Type B pancreatic cell (in vitro differentiated cells): ENCODE results near the gene COL8A1. TPM values are rescaled to one million over a fixed set of nuclear protein-coding genes. Genes with fewer than 3 reads are reported as not detected.

Experiments
- DNase-seq: peaks from one replicate; pipeline ENCODE4 v3.0.0; 2021; ENCODE audit warnings: mixed read lengths; ENCODE audit not compliant: unreplicated experiment; ENCODE audit errors: extremely low spot score
- H3K27ac Mint-ChIP-seq: 2 replicates; pipeline ENCODE4 v1.8.0; 2021; ENCODE audit warnings: mild to moderate bottlenecking, mixed read lengths
- H3K27me3 Mint-ChIP-seq: 2 replicates; pipeline ENCODE4 v1.8.0; 2021; ENCODE audit warnings: mixed read lengths
- H3K36me3 Mint-ChIP-seq: 2 replicates; pipeline ENCODE4 v1.8.0; 2021; ENCODE audit warnings: mixed read lengths
- H3K4me1 Mint-ChIP-seq: one replicate; pipeline ENCODE4 v1.8.0; 2021; ENCODE audit warnings: mixed read lengths; ENCODE audit not compliant: unreplicated experiment
- H3K4me3 Mint-ChIP-seq: 2 replicates; pipeline ENCODE4 v1.8.0; 2021; ENCODE audit warnings: mild to moderate bottlenecking, mixed read lengths
- H3K9me3 Mint-ChIP-seq: 2 replicates; pipeline ENCODE4 v1.8.0; 2021; ENCODE audit warnings: mixed read lengths
- total RNA-seq: library from RNA; stranded (reverse); gene quantifications from 2 replicates; pipeline ENCODE4 v1.2.1, GENCODE V29; 2021; ENCODE audit warnings: low replicate concordance
- TF ChIP-seq, protein P1 (sequence below): fragments of 200-600 bp; sonication (generic); conservative IDR thresholded peaks from 2 replicates; pipeline ENCODE4 v1.5.0; 2021; ENCODE audit warnings: antibody characterized with exemption, mild to moderate bottlenecking

The COL8A1 gene
- total RNA-seq, 1 donor from 2014 or later, result 2.6 TPM

DNA sequence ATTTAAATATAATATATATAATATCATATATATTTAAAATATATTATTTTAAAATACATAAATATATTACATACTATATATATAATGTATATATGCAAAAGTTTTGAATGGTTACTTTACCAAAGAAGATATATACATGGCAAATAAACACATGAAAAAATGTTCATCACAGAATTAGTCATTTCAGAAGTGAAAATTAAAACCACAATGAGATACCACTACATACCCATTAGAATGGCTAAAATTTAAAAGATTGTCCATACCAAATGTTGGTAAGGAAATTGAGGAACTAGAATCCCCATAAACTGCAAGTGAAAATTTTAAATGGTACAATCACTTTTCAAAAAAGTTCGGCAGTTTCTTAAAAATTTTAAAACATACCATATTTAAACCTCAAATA is 23.6 kb upstream of the COL8A1 start:
- Mint-ChIP-seq H3K36me3 (no peaks in the 10 kb centered on the region), H3K27ac (no peak overlapping the region), H3K27me3 (peaks cover 9% of the 10 kb centered on the region), H3K4me1 (no peaks in the 10 kb centered on the region), H3K9me3 (no peaks in the 10 kb centered on the region), H3K4me3 (no peak overlapping the region)
- TF ChIP-seq, protein P1, sequence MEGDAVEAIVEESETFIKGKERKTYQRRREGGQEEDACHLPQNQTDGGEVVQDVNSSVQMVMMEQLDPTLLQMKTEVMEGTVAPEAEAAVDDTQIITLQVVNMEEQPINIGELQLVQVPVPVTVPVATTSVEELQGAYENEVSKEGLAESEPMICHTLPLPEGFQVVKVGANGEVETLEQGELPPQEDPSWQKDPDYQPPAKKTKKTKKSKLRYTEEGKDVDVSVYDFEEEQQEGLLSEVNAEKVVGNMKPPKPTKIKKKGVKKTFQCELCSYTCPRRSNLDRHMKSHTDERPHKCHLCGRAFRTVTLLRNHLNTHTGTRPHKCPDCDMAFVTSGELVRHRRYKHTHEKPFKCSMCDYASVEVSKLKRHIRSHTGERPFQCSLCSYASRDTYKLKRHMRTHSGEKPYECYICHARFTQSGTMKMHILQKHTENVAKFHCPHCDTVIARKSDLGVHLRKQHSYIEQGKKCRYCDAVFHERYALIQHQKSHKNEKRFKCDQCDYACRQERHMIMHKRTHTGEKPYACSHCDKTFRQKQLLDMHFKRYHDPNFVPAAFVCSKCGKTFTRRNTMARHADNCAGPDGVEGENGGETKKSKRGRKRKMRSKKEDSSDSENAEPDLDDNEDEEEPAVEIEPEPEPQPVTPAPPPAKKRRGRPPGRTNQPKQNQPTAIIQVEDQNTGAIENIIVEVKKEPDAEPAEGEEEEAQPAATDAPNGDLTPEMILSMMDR, result no peak
- DNase-seq, result no peak

DNA sequence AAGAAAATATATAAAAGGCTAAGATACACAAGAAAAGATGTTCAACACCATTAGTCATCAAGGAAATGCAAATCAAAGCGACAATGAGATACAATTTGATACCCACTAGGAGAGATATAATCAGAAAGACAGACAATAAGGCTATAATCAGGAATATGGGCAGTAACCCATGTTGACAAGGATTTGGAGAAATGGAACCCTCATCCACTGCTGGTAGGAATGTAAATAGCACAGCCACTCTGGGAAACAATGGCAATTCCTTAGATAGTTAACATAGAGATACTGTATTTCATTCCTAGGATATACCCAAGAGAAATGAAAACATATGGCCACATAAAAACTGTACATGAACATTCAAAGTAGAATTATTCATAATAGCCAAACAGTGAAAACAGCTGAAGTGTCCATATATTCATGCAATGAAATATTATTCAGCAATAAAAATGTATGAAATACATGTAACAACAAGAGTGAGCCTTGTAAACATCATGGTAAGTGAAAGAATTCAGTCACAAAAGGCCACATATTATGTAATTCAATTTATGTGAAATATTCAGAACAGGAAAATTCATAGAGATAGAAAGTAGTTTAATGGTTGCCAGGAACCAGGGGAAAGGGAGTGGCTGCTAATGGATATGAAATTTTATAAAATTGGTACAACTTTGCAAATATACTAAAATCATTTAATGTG is 18.2 kb upstream of the COL8A1 start:
- no peaks in the 10 kb centered on the region for H3K36me3 Mint-ChIP-seq
- no peak overlapping the region for H3K4me3 Mint-ChIP-seq
- H3K27ac Mint-ChIP-seq, result no peak overlapping the region
- TF ChIP-seq, protein P1, result peak; percentile 14
- no peaks in the 10 kb centered on the region for H3K9me3 Mint-ChIP-seq
- peaks cover 6% of the 10 kb centered on the region for H3K27me3 Mint-ChIP-seq
- no peaks in the 10 kb centered on the region for H3K4me1 Mint-ChIP-seq
- DNase-seq, result no peak

DNA sequence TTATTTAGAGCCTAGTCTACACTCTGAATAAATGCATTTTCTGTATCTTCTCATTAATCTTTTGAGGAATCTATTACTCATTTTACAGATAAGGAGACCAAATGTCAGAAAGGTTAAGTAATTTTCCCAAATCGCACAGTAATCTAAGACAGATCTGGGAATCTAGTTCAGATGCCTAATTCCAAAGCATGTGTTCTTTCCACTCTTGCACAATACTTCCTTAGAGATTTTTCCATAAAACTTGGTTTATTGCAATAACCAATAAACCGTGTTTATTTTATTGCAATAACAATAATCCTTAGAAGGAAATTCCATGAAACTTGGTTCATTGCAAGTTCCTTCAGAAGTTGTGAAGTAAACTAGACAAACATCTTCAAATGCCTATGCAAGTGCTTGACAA is 17.4 kb upstream of the COL8A1 start:
- TF ChIP-seq, protein P1, result no peak
- H3K36me3 Mint-ChIP-seq, result no peaks in the 10 kb centered on the region
- H3K27me3 Mint-ChIP-seq, result peaks cover 6% of the 10 kb centered on the region
- H3K27ac Mint-ChIP-seq, result no peak overlapping the region
- no peaks in the 10 kb centered on the region for H3K9me3 Mint-ChIP-seq
- no peaks in the 10 kb centered on the region for H3K4me1 Mint-ChIP-seq
- H3K4me3 Mint-ChIP-seq, result no peak overlapping the region
- no peak for DNase-seq

DNA sequence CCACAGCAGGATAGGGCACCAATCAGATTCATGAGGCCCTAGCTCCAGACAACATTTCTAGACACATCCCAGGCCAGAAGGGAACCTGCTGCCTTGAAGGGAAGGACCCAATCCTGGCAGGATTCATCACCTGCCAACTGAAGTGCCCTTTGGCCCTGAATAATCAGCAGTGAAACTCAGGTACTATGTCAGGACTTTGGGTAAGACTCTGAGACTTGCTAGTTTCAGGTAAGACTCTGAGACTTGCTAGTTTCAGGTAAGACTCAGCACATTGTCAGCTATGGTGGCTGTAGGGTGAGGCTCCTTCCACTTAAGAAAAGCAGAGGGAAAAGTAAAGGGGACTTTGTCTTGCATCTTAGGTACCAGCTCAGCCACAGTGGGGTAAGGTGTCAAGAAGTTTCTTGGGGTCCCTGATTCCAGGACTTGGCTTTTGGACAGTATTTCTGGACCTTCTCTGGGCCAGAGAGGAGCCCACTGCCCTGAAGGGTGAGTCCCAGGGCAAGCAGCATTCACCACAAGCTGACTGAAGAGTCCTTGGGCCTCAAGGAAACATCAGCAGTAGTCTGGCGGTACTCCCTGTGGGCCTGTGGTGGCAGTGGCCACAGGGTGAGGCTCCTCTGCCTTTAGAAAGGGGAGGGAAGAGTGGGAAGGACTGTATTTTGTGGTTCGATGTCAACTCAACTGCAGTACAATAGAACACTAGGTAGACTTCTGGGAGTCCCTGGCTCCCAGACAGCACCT is 13.7 kb upstream of the COL8A1 start:
- H3K36me3 Mint-ChIP-seq, result no peaks in the 10 kb centered on the region
- H3K9me3 Mint-ChIP-seq, result no peaks in the 10 kb centered on the region
- H3K27ac Mint-ChIP-seq, result no peak overlapping the region
- DNase-seq, result no peak
- no peak overlapping the region for H3K4me3 Mint-ChIP-seq
- H3K4me1 Mint-ChIP-seq, result no peaks in the 10 kb centered on the region
- H3K27me3 Mint-ChIP-seq, result no peaks in the 10 kb centered on the region
- TF ChIP-seq, protein P1, result no peak

DNA sequence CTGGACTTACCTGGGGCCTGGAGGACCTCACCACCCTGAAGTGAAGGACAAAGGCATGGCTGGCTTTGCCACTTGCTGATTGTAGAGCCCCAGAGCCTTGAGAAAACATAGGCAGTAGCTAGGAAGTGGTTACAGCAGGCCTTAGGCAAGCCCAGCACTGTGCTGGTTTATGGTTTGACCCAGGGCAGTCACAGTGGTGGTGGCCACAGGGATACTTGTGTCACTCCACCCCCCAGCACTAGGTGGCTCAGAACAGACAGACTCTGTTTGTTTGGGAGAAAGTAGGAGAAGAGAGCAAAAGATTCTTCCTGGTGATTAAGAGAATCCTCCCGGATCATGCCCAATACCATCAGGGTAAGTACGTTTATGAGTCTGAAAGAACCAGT is 13.2 kb upstream of the COL8A1 start:
- no peak overlapping the region for H3K4me3 Mint-ChIP-seq
- no peak overlapping the region for H3K27ac Mint-ChIP-seq
- no peaks in the 10 kb centered on the region for H3K9me3 Mint-ChIP-seq
- no peaks in the 10 kb centered on the region for H3K36me3 Mint-ChIP-seq
- TF ChIP-seq, protein P1, result no peak
- H3K27me3 Mint-ChIP-seq, result no peaks in the 10 kb centered on the region
- H3K4me1 Mint-ChIP-seq, result no peaks in the 10 kb centered on the region
- DNase-seq, result no peak
